Measurements from ENCODE around the gene ARNT2.

GRCh38 chr15:80498652-80499051 is 94.5 kb downstream of the ARNT2 start:
- TF ChIP-seq ZFP3 (CRISPR knock-in tag; IDR thresholded peaks at IDR 0.05) = no peak
- TF ChIP-seq, protein P1, sequence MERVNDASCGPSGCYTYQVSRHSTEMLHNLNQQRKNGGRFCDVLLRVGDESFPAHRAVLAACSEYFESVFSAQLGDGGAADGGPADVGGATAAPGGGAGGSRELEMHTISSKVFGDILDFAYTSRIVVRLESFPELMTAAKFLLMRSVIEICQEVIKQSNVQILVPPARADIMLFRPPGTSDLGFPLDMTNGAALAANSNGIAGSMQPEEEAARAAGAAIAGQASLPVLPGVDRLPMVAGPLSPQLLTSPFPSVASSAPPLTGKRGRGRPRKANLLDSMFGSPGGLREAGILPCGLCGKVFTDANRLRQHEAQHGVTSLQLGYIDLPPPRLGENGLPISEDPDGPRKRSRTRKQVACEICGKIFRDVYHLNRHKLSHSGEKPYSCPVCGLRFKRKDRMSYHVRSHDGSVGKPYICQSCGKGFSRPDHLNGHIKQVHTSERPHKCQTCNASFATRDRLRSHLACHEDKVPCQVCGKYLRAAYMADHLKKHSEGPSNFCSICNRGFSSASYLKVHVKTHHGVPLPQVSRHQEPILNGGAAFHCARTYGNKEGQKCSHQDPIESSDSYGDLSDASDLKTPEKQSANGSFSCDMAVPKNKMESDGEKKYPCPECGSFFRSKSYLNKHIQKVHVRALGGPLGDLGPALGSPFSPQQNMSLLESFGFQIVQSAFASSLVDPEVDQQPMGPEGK (CRISPR knock-in tag; IDR thresholded peaks at IDR 0.05; ENCODE audit: borderline replicate concordance) = no peak
- TF ChIP-seq CSDC2 (CRISPR knock-in tag; IDR thresholded peaks at IDR 0.05) = no peak
- no peak for TF ChIP-seq RARB (CRISPR knock-in tag; IDR thresholded peaks at IDR 0.05)
- TF ChIP-seq CREB5 (CRISPR knock-in tag; IDR thresholded peaks at IDR 0.05; ENCODE audit: low read depth) = no peak
- no peak for TF ChIP-seq ZC3H10 (CRISPR knock-in tag; IDR thresholded peaks at IDR 0.05)
- TF ChIP-seq SNAI2 (CRISPR knock-in tag; IDR thresholded peaks at IDR 0.05) = no peak
- TF ChIP-seq TSHZ2 (CRISPR knock-in tag; IDR thresholded peaks at IDR 0.05) = no peak
- TF ChIP-seq ARNTL (CRISPR knock-in tag; IDR thresholded peaks at IDR 0.05; ENCODE audit: borderline replicate concordance, low read depth) = no peak
- TF ChIP-seq TCF4 (CRISPR knock-in tag; IDR thresholded peaks at IDR 0.05; ENCODE audit: borderline replicate concordance) = no peak
- TF ChIP-seq PPARA (CRISPR knock-in tag; IDR thresholded peaks at IDR 0.05; ENCODE audit: borderline replicate concordance) = no peak
